Endothelial cell (in vitro differentiated cells): ENCODE measurements around the gene TMEM132D. TPM values are rescaled to one million over a fixed set of nuclear protein-coding genes. Genes with fewer than 3 reads are reported as not detected.

Source experiments
- DNase-seq: peaks from one replicate; pipeline ENCODE4 v3.0.0; 2021; ENCODE audit warnings: low spot score
- H3K27ac Mint-ChIP-seq: one replicate; pipeline ENCODE4 v1.8.0; 2021; ENCODE audit warnings: mixed read lengths, inconsistent platforms; ENCODE audit not compliant: unreplicated experiment
- H3K27me3 Mint-ChIP-seq: one replicate; pipeline ENCODE4 v1.8.0; 2021; ENCODE audit warnings: mild to moderate bottlenecking, moderate library complexity, mixed read lengths, inconsistent platforms; ENCODE audit not compliant: unreplicated experiment
- H3K36me3 Mint-ChIP-seq: one replicate; pipeline ENCODE4 v1.8.0; 2021; ENCODE audit warnings: mild to moderate bottlenecking, low read depth, mixed read lengths, inconsistent platforms; ENCODE audit not compliant: unreplicated experiment
- H3K4me1 Mint-ChIP-seq: one replicate; pipeline ENCODE4 v1.8.0; 2021; ENCODE audit warnings: mild to moderate bottlenecking, mixed read lengths, inconsistent platforms; ENCODE audit not compliant: unreplicated experiment
- H3K4me3 Mint-ChIP-seq: one replicate; pipeline ENCODE4 v1.8.0; 2021; ENCODE audit warnings: mild to moderate bottlenecking, mixed read lengths, inconsistent platforms; ENCODE audit not compliant: unreplicated experiment
- H3K9me3 Mint-ChIP-seq: one replicate; pipeline ENCODE4 v1.8.0; 2021; ENCODE audit warnings: mixed read lengths, inconsistent platforms; ENCODE audit not compliant: unreplicated experiment
- CTCF ChIP-seq: fragments of 200-600 bp; sonication (generic); IDR thresholded peaks from one replicate; pipeline ENCODE4 v1.5.0; 2021; ENCODE audit warnings: antibody characterized with exemption; ENCODE audit not compliant: unreplicated experiment
- total RNA-seq: library from RNA; stranded (reverse); fragmentation: NEBNext Ultra II Directional; extraction: Animal tissue kit (Norgen Biotek cat#: 25700); gene quantifications from one replicate; pipeline ENCODE4 v1.2.1, GENCODE V29; 2021; ENCODE audit not compliant: unreplicated experiment

Gene TMEM132D
- total RNA-seq, 1 donor from 2014 or later: not detected

- H3K27me3 Mint-ChIP-seq: peaks cover 15% of the 10 kb centered on the region
- peaks cover 13% of the 10 kb centered on the region for H3K36me3 Mint-ChIP-seq
- no peak for DNase-seq
- H3K4me1 Mint-ChIP-seq: no peaks in the 10 kb centered on the region
- no peak overlapping the region for H3K27ac Mint-ChIP-seq
- H3K9me3 Mint-ChIP-seq: peaks cover 35% of the 10 kb centered on the region
- TF ChIP-seq CTCF: no peak
- H3K4me3 Mint-ChIP-seq: peak overlapping the region; percentile 62
These were observed 867.7 kb downstream of the TMEM132D start for GRCh38 chr12:129036135-129036534.

- no peak for TF ChIP-seq CTCF
- Mint-ChIP-seq H3K27ac (no peak overlapping the region), H3K9me3 (peaks cover 35% of the 10 kb centered on the region), H3K4me3 (no peak overlapping the region), H3K27me3 (peaks cover 15% of the 10 kb centered on the region), H3K4me1 (no peaks in the 10 kb centered on the region), H3K36me3 (peaks cover 13% of the 10 kb centered on the region)
- no peak for DNase-seq
These were observed 869.1 kb downstream of the TMEM132D start for GRCh38 chr12:129034558-129035289.

GRCh38 chr12:129028844-129029243 is 875.0 kb downstream of the TMEM132D start:
- H3K36me3 Mint-ChIP-seq: peaks cover 7% of the 10 kb centered on the region
- no peak for TF ChIP-seq CTCF
- H3K27ac Mint-ChIP-seq: no peak overlapping the region
- peaks cover 22% of the 10 kb centered on the region for H3K9me3 Mint-ChIP-seq
- H3K4me3 Mint-ChIP-seq: no peak overlapping the region
- no peaks in the 10 kb centered on the region for H3K4me1 Mint-ChIP-seq
- H3K27me3 Mint-ChIP-seq: peaks cover 2% of the 10 kb centered on the region
- DNase-seq: no peak

- Mint-ChIP-seq H3K27ac (no peak overlapping the region), H3K4me3 (no peak overlapping the region), H3K27me3 (peaks cover 3% of the 10 kb centered on the region), H3K9me3 (peaks cover 13% of the 10 kb centered on the region), H3K4me1 (no peaks in the 10 kb centered on the region), H3K36me3 (no peaks in the 10 kb centered on the region)
- TF ChIP-seq CTCF: no peak
- no peak for DNase-seq
These were observed 878.8 kb downstream of the TMEM132D start for GRCh38 chr12:129025055-129025454.
